Renal cortical epithelial cell (primary cell): ENCODE data around the gene MIOX. TPM values are rescaled to one million over a fixed set of nuclear protein-coding genes. Genes with fewer than 3 reads are reported as not detected.

Source experiments
- DNase-seq: peaks from one replicate; pipeline ENCODE4 v3.0.0-alpha.2; 2011; ENCODE audit warnings: low read depth
- total RNA-seq: library from RNA; depleted of rRNA; stranded (reverse); fragments of >200 nt; gene quantifications from 2 replicates; pipeline ENCODE4 v1.2.3, GENCODE V29; 2014

Gene MIOX
- total RNA-seq, 1 donor from 2014 or later: 0.10 TPM

GRCh38 chr22:50454556-50455075 is 32.0 kb upstream of the MIOX start:
- DNase-seq: no peak

GRCh38 chr22:50455201-50455600 is 31.5 kb upstream of the MIOX start:
- DNase-seq: no peak

GRCh38 chr22:50456026-50456425 is 30.6 kb upstream of the MIOX start:
- no peak for DNase-seq

GRCh38 chr22:50456466-50457234 is 30.0 kb upstream of the MIOX start:
- no peak for DNase-seq

GRCh38 chr22:50459016-50459415 is 27.6 kb upstream of the MIOX start:
- no peak for DNase-seq

GRCh38 chr22:50459496-50460140 is 27.0 kb upstream of the MIOX start:
- DNase-seq: no peak

- no peak for DNase-seq
Measured at GRCh38 chr22:50460938-50461337, 25.7 kb upstream of the MIOX start.

GRCh38 chr22:50461536-50461935 is 25.1 kb upstream of the MIOX start:
- no peak for DNase-seq

GRCh38 chr22:50461979-50462540 is 24.6 kb upstream of the MIOX start:
- no peak for DNase-seq

- DNase-seq: no peak
Measured at GRCh38 chr22:50463188-50463900, 23.3 kb upstream of the MIOX start.

- DNase-seq: no peak
Measured at GRCh38 chr22:50464451-50464850, 22.2 kb upstream of the MIOX start.

- DNase-seq: no peak
Measured at GRCh38 chr22:50465066-50465930, 21.4 kb upstream of the MIOX start.

GRCh38 chr22:50467341-50467740 is 19.3 kb upstream of the MIOX start:
- no peak for DNase-seq

- no peak for DNase-seq
Measured at GRCh38 chr22:50467773-50468440, 18.8 kb upstream of the MIOX start.

GRCh38 chr22:50468626-50469025 is 18.0 kb upstream of the MIOX start:
- DNase-seq: no peak

- DNase-seq: peak; percentile 13
Measured at GRCh38 chr22:50469377-50470305, 17.0 kb upstream of the MIOX start.

GRCh38 chr22:50470491-50470890 is 16.2 kb upstream of the MIOX start:
- DNase-seq: no peak

- no peak for DNase-seq
Measured at GRCh38 chr22:50471197-50471847, 15.3 kb upstream of the MIOX start.

GRCh38 chr22:50471962-50472361 is 14.7 kb upstream of the MIOX start:
- no peak for DNase-seq
